ENCODE results near the gene ERICH2.
"Not testable (repeated sequence)": the region's sequence is repeated elsewhere in the genome, so short reads cannot be mapped to it uniquely, and the experiment has no call there.

Gene ERICH2

GRCh38 chr2:170742896-170743529, 27.2 kb upstream of the ERICH2 start:
- H3K4me3 ChIP-seq (replicated peaks in 1 of 2; ENCODE audit: low read depth in 2 of 2, low read length in 2 of 2), result no peak overlapping the region
- no peak for TF ChIP-seq CTCF (IDR thresholded peaks at IDR 0.05; ENCODE audit: low read depth, low read length)
- no peak for DNase-seq (ENCODE audit: low read depth in 2 of 2)

GRCh38 chr2:170743530-170744239, 26.5 kb upstream of the ERICH2 start:
- DNase-seq (ENCODE audit: low read depth in 2 of 2), result no peak
- no peak overlapping the region for H3K4me3 ChIP-seq (replicated peaks in 1 of 2; ENCODE audit: low read depth in 2 of 2, low read length in 2 of 2)
- TF ChIP-seq CTCF (IDR thresholded peaks at IDR 0.05; ENCODE audit: low read depth, low read length), result no peak

- no peak overlapping the region for H3K4me3 ChIP-seq (replicated peaks in 1 of 2; ENCODE audit: low read depth in 2 of 2, low read length in 2 of 2)
- no peak for TF ChIP-seq CTCF (IDR thresholded peaks at IDR 0.05; ENCODE audit: low read depth, low read length)
- peak in 1 of 2 donors; percentile 17 for DNase-seq (ENCODE audit: low read depth in 2 of 2)
These were observed 25.8 kb upstream of the ERICH2 start for GRCh38 chr2:170744248-170745002.

- DNase-seq (ENCODE audit: low read depth in 2 of 2), result no peak
- TF ChIP-seq CTCF (IDR thresholded peaks at IDR 0.05; ENCODE audit: low read depth, low read length), result no peak
- no peak overlapping the region for H3K4me3 ChIP-seq (replicated peaks in 1 of 2; ENCODE audit: low read depth in 2 of 2, low read length in 2 of 2)
These were observed 24.9 kb upstream of the ERICH2 start for GRCh38 chr2:170745305-170745704.

- peak; percentile 11 to 75 for DNase-seq (ENCODE audit: low read depth in 2 of 2)
- no peak overlapping the region for H3K4me3 ChIP-seq (replicated peaks in 1 of 2; ENCODE audit: low read depth in 2 of 2, low read length in 2 of 2)
- no peak for TF ChIP-seq CTCF (IDR thresholded peaks at IDR 0.05; ENCODE audit: low read depth, low read length)
These were observed 22.3 kb upstream of the ERICH2 start for GRCh38 chr2:170747921-170748320.

GRCh38 chr2:170751555-170751954, 18.6 kb upstream of the ERICH2 start:
- H3K4me3 ChIP-seq (replicated peaks in 1 of 2; ENCODE audit: low read depth in 2 of 2, low read length in 2 of 2), result not testable (repeated sequence)

GRCh38 chr2:170761572-170761971, 8.6 kb upstream of the ERICH2 start:
- TF ChIP-seq CTCF (IDR thresholded peaks at IDR 0.05; ENCODE audit: low read depth, low read length), result no peak
- no peak for DNase-seq (ENCODE audit: low read depth in 2 of 2)
- no peak overlapping the region for H3K4me3 ChIP-seq (replicated peaks in 1 of 2; ENCODE audit: low read depth in 2 of 2, low read length in 2 of 2)

More at GRCh38 chr2:170751555-170751954, 18.6 kb upstream of the ERICH2 start:
- DNase-seq (ENCODE audit: low read depth in 2 of 2), result not testable (repeated sequence)

All from cardiac fibroblast (primary cell).